Measurements from ENCODE around the gene PYCARD.

DNA sequence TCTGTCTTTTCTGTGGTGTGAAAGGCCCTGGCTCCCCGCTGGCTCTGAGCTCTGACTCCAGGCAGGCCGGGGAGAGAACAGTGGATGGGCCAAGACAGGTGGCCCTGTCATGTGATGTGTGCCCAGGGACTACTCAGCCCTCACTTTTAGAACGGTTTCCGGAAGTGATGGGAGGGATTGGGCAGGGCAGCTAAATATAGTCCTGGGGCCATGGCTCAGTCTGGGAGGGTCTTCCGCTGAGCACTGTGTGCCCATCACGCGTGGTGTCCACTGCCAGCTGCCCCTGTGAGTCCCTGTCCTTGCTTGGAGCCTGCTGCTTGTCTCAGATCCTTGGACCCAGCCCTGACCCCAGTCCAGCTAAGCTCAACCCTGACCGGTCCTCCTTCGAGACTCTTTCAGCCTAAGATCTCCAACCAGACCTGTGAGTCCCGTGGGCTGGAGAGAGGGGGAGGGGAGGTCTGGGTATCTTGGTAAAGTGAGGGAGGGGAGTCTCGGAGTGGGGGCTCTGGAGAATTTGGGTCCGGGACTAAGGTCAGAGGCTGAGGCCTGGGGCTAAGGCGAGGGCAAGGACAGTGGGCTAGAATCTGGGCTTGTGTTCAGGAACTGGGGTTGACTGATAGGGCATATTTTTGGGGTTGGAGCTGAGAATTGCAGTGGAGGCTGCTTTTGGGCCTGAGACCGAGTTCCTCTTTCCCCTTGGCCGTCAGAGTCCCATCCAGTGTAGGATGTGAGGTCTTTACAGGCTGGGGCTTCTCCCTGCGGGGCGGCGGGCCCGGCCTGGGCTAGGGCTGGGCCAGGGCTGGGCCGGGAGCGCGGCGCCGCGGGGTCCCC lies 11.5 kb upstream of the PYCARD start, which contains the start of gene TRIM72:
- no peak for TF ChIP-seq POLR2A (IDR thresholded peaks at IDR 0.05)
- TF ChIP-seq, protein P1, sequence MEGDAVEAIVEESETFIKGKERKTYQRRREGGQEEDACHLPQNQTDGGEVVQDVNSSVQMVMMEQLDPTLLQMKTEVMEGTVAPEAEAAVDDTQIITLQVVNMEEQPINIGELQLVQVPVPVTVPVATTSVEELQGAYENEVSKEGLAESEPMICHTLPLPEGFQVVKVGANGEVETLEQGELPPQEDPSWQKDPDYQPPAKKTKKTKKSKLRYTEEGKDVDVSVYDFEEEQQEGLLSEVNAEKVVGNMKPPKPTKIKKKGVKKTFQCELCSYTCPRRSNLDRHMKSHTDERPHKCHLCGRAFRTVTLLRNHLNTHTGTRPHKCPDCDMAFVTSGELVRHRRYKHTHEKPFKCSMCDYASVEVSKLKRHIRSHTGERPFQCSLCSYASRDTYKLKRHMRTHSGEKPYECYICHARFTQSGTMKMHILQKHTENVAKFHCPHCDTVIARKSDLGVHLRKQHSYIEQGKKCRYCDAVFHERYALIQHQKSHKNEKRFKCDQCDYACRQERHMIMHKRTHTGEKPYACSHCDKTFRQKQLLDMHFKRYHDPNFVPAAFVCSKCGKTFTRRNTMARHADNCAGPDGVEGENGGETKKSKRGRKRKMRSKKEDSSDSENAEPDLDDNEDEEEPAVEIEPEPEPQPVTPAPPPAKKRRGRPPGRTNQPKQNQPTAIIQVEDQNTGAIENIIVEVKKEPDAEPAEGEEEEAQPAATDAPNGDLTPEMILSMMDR (IDR thresholded peaks at IDR 0.05), result no peak

All from esophagus squamous epithelium (tissue), 4 donors.